HG02588 (cell line): Measurements from ENCODE around the gene HIGD1C.
"Not testable (repeated sequence)": the region's sequence is repeated elsewhere in the genome, so short reads cannot be mapped to it uniquely, and the experiment has no call there.

Source experiments
- ATAC-seq: cut with Tn5 transposase; IDR thresholded peaks from one replicate; pipeline ENCODE4 v1.9.1; 2021; ENCODE audit warnings: mild to moderate bottlenecking, moderate library complexity; ENCODE audit not compliant: unreplicated experiment

HIGD1C gene

GRCh38 chr12:50952510-50952909 is at the start of gene HIGD1C:
Gene HIGD1C, plus strand, starts transcription at chr12:50952544. Its CDS starts 1,455 bp downstream, at chr12:50953999.
- ATAC-seq, result no peak

DNA sequence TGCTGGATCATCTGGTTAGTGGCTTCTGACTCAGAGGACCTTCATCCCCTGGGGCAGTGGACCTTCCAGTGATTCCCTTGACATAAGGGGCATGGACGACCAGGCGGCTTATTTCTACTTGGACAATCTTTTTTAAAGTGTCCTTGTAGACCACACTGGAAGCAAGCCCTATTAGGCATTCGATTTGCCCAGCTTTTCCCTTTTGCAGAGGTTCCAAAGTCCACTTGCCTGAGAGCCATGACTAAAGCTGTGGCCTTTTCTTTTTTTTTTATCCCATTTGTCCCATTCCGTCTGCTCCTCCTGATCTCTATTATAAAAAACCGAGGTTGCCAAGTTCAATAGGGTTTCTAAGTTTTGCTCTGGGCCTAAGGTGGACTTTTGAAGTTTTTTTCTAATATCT is 43.9 kb upstream of the HIGD1C start:
- ATAC-seq, result not testable (repeated sequence)

DNA sequence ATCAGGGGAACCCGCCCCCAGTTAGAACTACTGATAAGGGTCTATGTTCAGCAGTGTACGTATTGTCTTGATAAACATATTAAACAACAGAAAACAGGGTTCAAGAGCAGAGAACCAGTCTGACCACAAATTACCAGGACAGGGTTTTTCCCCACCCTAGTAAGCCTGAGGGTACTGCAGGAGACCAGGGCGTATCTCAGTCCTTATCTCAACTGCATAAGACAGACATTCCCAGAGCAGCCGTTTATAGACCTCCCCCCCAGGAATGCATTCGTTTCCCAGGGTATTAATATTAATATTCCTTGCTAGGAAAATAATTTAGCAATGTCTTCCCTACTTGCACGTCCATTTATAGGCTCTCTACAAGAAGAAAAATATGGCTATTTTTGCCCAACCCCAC is 40.0 kb upstream of the HIGD1C start:
- ATAC-seq, result not testable (repeated sequence)

DNA sequence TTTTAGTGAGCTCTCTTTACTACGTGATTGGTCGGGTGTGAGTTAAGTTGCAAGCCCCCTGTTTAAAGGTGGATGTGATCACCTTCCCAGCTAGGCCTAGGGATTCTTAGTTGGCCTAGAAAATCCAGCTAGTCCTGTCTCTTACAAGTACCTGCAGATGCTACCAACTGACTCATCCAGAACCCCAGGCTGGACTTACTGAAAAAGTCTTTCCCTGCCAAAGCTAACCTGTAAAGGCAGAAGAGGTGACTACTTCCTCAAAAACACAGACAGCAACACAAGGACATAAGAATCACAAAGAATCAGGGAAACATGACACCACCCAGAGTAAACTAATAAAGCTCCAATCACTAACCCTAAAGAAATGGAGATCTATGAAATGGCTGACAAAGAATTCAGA is 39.1 kb upstream of the HIGD1C start:
- no peak for ATAC-seq

DNA sequence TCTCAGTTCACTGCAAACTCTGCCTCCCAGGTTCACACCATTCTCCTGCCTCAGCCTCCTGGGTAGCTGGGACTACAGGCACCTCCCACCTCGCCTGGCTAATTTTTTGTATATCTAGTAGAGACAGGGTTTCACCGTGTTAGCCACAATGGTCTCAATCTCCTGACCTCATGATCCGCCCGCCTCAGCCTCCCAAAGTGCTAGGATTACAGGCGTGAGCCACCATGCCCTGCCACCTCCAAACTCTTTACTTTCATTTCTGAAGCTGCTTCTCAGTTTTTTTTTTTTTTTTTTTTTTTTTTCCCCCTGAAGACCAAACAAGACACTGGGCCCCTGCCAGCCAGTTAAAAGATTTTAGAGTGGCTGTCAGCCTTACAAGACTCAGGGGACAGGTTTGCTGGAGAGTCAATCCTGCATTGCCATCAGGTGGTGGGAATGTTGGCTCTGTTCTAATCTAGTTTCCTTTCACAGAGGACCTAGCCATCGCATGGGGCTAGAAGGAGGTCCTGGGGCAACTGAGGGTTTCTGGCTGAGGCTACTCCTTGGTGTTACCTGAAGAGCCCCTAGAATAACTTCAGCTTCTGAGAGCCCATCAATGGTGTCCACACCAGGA is 37.4 kb upstream of the HIGD1C start:
- no peak for ATAC-seq

GRCh38 chr12:50916292-50916691 is 36.1 kb upstream of the HIGD1C start:
- no peak for ATAC-seq

DNA sequence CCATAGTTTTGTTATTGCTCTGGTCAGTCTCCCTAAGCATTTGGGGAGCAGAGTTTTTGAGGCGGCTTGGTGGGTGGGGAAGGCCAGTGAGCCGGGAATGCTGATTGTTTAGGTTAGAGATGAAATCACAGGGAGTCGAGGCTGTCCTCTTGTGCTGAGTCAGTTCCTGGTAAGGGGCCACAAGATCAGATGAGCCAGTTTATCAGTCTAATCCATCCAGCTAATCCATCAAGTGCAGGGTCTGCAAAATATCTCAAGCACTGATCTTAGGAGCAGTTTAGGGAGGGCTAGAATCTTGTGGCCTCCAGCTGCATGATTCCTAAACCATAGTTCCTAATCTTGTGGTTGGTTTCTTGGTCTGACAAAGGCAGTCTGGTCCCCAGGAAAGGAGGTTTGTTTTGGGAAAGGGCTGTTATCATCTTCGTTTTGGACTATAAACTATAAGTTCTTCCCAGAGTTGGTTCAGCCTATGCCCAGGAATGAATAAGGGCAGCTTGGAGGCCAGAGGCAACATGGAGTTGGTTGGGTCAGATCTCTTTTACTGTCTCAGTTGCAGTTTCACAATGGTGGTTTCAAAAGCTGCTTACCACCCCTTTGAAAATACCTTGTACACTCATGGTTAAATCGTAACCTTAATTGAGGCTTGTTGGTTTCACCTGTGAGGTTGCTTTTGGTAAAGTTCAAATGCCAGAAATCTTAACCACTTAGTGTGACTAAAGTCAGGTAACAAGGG is 33.6 kb upstream of the HIGD1C start:
- ATAC-seq, result no peak

DNA sequence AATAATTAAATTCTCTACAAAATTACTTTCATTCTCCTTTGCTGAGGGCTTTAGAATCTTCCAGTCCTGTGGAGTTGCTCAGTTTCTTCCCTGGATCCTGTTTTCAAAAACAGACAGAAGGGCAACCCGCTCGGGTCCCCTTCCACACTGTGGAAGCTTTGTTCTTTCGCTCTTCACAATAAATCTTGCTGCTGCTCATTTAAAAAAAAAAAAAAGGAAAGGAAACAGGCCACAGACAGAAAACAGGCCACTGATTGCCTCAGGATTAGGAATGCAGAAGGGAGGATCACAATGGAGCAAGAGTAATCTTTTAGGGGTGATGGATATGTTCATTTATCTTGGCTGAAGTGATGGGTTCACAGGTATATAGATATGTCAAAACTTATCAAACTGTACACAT is 29.5 kb upstream of the HIGD1C start:
- no peak for ATAC-seq

GRCh38 chr12:50923361-50924130 is 28.8 kb upstream of the HIGD1C start:
- ATAC-seq, result no peak

GRCh38 chr12:50924131-50924438 is 28.3 kb upstream of the HIGD1C start:
- ATAC-seq, result no peak

- ATAC-seq, result peak; percentile 85
These were observed 27.7 kb upstream of the HIGD1C start for GRCh38 chr12:50924439-50925341.

DNA sequence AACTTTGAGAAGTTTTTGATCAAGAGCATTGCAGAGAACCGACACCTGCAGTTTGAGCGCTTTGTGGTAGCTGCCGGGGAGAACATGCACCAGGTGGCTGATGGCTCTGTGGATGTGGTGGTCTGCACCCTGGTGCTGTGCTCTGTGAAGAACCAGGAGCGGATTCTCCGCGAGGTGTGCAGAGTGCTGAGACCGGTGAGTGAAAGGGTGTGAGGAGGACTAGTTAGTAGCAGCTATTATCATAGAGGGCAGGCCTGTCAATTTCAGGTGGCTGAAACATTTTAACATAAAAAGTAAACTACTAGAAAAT is 27.0 kb upstream of the HIGD1C start:
- ATAC-seq, result no peak

DNA sequence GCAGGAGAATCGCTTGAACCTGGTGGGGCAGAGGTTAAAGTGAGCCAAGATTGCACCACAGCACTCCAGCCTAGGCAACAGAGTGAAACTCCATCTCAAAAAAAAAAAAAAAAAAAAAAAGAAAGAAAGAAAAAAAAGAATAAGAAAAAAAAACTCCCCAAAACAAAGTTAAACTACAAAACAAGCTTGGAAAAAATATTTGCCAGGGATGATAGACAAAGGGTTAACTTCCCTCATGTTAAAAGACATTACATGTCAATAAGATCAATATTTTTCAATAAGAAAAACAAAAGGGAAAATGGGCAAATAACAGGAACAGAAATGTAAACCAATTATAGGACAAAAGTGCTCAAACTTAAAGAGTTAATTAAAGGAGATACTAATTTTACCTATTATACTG is 26.4 kb upstream of the HIGD1C start:
- no peak for ATAC-seq

DNA sequence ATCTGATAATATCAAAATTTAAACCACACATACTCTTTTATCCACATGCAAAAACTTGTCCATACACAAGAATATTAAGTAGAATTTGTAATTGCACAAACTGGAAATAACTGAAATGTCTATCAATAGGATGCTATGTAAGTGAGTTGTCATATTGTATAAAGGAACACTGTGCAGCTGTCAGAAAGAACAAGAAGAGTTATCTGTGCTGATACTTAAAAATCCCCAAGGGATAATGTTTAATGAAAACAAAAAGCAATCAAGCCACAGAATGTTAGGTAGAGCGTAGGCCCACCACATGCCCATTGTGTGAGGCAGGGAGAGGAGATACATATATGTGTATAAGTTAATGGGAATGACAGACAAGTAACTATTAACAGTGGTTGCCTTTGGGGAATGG is 25.9 kb upstream of the HIGD1C start:
- no peak for ATAC-seq

- not testable (repeated sequence) for ATAC-seq
These were observed 25.4 kb upstream of the HIGD1C start for GRCh38 chr12:50926932-50927331.

GRCh38 chr12:50927356-50927755 is 25.0 kb upstream of the HIGD1C start:
- no peak for ATAC-seq

DNA sequence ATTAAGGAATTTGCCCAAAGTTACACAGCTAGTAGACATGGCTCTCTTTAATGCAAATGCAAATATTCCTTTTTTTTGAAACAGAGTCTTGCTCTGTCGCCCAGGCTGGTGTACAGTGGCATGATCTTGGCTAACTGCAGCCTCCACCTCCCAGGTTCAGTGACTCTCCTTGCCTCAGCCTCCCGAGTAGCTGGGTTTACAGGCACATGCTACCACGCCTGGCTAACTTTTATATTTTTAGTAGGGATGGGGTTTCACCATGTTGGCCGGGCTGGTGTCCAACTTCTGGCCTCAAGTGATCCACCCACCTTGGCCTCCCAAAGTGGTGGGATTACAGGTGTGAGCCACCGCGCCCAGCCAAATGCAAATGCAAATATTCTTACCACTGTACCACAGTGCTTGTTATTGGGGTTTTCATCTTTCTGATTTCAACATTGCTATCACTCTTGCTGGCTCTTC is 24.5 kb upstream of the HIGD1C start:
- ATAC-seq, result no peak

DNA sequence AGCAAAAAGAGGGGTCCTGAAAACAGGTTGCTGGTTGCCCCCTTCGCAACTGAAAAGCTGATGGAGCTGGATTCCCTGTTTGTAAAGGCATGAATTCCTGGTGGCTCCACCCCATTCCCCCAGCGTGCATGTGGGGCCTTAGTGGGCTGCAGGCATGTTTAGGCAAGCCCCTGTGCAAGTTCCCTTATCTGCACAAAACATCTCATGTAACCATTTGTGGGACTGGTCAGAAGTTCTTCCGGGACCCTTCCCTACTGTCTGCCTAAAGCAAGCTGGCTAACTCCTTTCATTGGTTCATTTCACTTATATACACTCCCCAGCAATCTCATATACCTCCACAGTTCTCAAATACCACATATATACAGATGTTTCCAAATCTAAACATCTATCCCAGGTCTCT is 24.0 kb upstream of the HIGD1C start:
- ATAC-seq, result no peak

DNA sequence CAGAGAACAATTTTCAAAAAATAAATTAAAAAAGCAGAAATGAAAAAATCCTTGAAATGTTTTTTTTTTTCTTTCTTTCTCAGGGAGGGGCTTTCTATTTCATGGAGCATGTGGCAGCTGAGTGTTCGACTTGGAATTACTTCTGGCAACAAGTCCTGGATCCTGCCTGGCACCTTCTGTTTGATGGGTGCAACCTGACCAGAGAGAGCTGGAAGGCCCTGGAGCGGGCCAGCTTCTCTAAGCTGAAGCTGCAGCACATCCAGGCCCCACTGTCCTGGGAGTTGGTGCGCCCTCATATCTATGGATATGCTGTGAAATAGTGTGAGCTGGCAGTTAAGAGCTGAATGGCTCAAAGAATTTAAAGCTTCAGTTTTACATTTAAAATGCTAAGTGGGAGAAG is 22.5 kb upstream of the HIGD1C start:
- ATAC-seq, result no peak

- ATAC-seq, result not testable (repeated sequence)
These were observed 21.9 kb upstream of the HIGD1C start for GRCh38 chr12:50930477-50930876.

- ATAC-seq, result no peak
These were observed 19.5 kb upstream of the HIGD1C start for GRCh38 chr12:50932787-50933280.
